Tibial artery (tissue), 4 donors: ENCODE measurements around the gene POU2F2.

ENCODE experiments used
- DNase-seq, 2 donors: peaks; one replicate each; pipeline ENCODE4 v3.0.0-alpha.2; 2019
- H3K27ac ChIP-seq, 2 donors: fragments of 200-600 bp; sonication (generic) in 1 of 2; 1 replicate in 1 of 2; 2 replicates in 1 of 2; pipeline ENCODE4 v1.5.1; 2018 to 2019; ENCODE audit warnings: mild to moderate bottlenecking in 1 of 2
- H3K27me3 ChIP-seq, 2 donors: fragments of 200-600 bp; sonication (generic) in 1 of 2; one replicate each; pipeline versions ENCODE4 v1.5.1 to v1.6.0; 2016 to 2019
- H3K36me3 ChIP-seq, 3 donors: fragments of 200-600 bp; sonication (generic) in 2 of 3; one replicate each; pipeline ENCODE4 v1.5.1; 2016 to 2019; ENCODE audit warnings: mild to moderate bottlenecking in 2 of 3
- H3K4me1 ChIP-seq, 4 donors: fragments of 200-600 bp; sonication (generic) in 2 of 4; 1 replicate in 3 of 4; 2 replicates in 1 of 4; pipeline ENCODE4 v1.5.1; 2016 to 2019
- H3K4me3 ChIP-seq, 2 donors: fragments of 200-600 bp; sonication (generic) in 1 of 2; 1 replicate in 1 of 2; 2 replicates in 1 of 2; pipeline ENCODE4 v1.5.1; 2018 to 2019; ENCODE audit warnings: mild to moderate bottlenecking in 2 of 2
- H3K9me3 ChIP-seq, 3 donors: fragments of 200-600 bp; sonication (generic) in 1 of 3; one replicate each; pipeline ENCODE4 v1.5.1; 2016 to 2019
- intact Hi-C: fragments of 100-400 bp; cut with DNase I; formaldehyde crosslinking; loops from one replicate; pipeline ENCODE4 v1.15.0; 2023; ENCODE audit warnings: low total_unique reads
- TF ChIP-seq, protein P1 (sequence below), 2 experiments: fragments of 200-600 bp in 1 of 2; fragments of 450-650 bp in 1 of 2; IDR thresholded peaks; one replicate each; pipeline ENCODE4 v1.5.1; 2017 to 2019; ENCODE audit warnings: antibody characterized with exemption in 2 of 2, mild to moderate bottlenecking in 1 of 2, moderate library complexity in 1 of 2

The POU2F2 gene

GRCh38 chr19:42132030-42132628 lies at the start of gene POU2F2:
TSS of gene POU2F2 (minus strand) at chr19:42132446. CDS start at chr19:42132411, 35 bp downstream.
- DNase-seq, result peak; percentile 56 to 70
- TF ChIP-seq, protein P1, sequence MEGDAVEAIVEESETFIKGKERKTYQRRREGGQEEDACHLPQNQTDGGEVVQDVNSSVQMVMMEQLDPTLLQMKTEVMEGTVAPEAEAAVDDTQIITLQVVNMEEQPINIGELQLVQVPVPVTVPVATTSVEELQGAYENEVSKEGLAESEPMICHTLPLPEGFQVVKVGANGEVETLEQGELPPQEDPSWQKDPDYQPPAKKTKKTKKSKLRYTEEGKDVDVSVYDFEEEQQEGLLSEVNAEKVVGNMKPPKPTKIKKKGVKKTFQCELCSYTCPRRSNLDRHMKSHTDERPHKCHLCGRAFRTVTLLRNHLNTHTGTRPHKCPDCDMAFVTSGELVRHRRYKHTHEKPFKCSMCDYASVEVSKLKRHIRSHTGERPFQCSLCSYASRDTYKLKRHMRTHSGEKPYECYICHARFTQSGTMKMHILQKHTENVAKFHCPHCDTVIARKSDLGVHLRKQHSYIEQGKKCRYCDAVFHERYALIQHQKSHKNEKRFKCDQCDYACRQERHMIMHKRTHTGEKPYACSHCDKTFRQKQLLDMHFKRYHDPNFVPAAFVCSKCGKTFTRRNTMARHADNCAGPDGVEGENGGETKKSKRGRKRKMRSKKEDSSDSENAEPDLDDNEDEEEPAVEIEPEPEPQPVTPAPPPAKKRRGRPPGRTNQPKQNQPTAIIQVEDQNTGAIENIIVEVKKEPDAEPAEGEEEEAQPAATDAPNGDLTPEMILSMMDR (IDR thresholded peaks at IDR 0.05), result no peak
- Histone ChIP-seq H3K27me3 (peaks cover 0 to 59% of the 10 kb centered on the region in 2 donors), H3K9me3 (no peaks in the 10 kb centered on the region), H3K4me1 (peaks cover 0 to 14% (median 12%) of the 10 kb centered on the region in 4 donors), H3K4me3 (peak within 1 kb of the TSS; percentile 16 to 32), H3K27ac (no peak within 1 kb of the TSS), H3K36me3 (no peaks in the 10 kb centered on the region)
- intact Hi-C loops, result loop anchor here (5.0 to 10.0 kb wide), 3 partner anchors 50 to 193 kb away; partner anchors contain the start of gene MEGF8

DNA sequence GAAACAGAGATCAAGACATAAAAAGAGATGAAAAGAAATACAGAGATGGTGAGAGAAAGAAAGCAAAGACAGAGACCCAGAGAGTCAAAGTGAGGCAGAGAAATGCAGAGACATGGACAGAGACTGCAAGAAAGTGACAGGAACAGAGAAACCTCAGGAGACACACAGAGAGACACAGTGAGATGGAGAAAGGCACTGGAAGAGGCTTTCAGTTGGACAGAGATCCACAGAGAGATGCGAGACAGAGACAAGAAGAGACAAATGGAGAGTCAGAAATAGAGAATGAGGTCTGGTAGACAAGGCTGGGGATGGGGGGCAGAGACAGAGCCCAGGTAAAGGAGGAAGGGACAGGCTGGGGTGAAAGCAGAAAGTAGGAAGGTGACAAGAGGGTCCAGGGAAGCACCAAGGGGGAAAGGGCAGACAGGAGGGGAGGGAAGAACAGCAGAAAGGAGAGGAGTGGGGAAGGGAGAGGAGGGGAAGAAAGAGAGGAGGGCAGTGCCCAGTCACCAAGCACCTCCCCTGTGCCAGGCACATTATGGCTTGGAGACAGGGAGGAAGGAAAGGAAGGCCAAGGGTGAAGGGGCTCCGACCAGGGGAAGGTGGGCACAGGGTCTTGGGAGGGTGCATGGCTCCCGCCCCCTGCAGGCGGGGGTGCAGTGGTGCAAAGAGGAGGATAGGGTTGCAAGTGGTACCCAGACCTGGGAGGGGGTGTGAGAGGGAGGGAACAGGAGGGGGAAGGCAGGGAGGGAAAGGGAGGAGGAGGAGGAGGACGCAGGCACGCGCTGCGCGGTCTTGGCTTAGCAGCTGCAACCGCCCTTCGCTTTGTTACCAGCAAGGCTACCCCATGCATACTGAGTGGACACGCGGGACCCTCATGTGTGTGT lies 46.8 kb upstream of the POU2F2 start:
- TF ChIP-seq, protein P1 (IDR thresholded peaks at IDR 0.05), result no peak
- no peak overlapping the region for H3K4me3 ChIP-seq
- no peaks in the 10 kb centered on the region for H3K9me3 ChIP-seq
- H3K27me3 ChIP-seq, result peaks cover 0 to 60% of the 10 kb centered on the region in 2 donors
- intact Hi-C loops, result no loop called here
- H3K36me3 ChIP-seq, result no peaks in the 10 kb centered on the region
- H3K4me1 ChIP-seq, result peaks cover 0 to 18% (median 11%) of the 10 kb centered on the region in 4 donors
- H3K27ac ChIP-seq, result no peak overlapping the region
- DNase-seq, result no peak

GRCh38 chr19:42177686-42178019 lies 45.4 kb upstream of the POU2F2 start:
- H3K27me3 ChIP-seq, result peaks cover 0 to 68% of the 10 kb centered on the region in 2 donors
- no peak overlapping the region for H3K27ac ChIP-seq
- H3K9me3 ChIP-seq, result no peaks in the 10 kb centered on the region
- no peaks in the 10 kb centered on the region for H3K36me3 ChIP-seq
- no peak overlapping the region for H3K4me3 ChIP-seq
- DNase-seq, result no peak
- TF ChIP-seq, protein P1 (IDR thresholded peaks at IDR 0.05), result no peak
- intact Hi-C loops, result no loop called here
- peaks cover 0 to 18% (median 11%) of the 10 kb centered on the region in 4 donors for H3K4me1 ChIP-seq

- H3K4me3 ChIP-seq, result peak overlapping the region; percentile 47 to 61
- TF ChIP-seq, protein P1 (IDR thresholded peaks at IDR 0.05), result peak in 1 of 2 experiments; percentile 33
Measured at GRCh38 chr19:42176990-42177685, 44.9 kb upstream of the POU2F2 start.

GRCh38 chr19:42176649-42176989 lies 44.4 kb upstream of the POU2F2 start:
- H3K27ac ChIP-seq, result no peak overlapping the region
- intact Hi-C loops, result no loop called here
- H3K4me1 ChIP-seq, result peaks cover 0 to 18% (median 11%) of the 10 kb centered on the region in 4 donors
- TF ChIP-seq, protein P1 (IDR thresholded peaks at IDR 0.05), result no peak
- peak overlapping the region; percentile 47 to 61 for H3K4me3 ChIP-seq
- no peaks in the 10 kb centered on the region for H3K36me3 ChIP-seq
- H3K27me3 ChIP-seq, result peaks cover 0 to 70% of the 10 kb centered on the region in 2 donors
- no peaks in the 10 kb centered on the region for H3K9me3 ChIP-seq
- no peak for DNase-seq

More at GRCh38 chr19:42176990-42177685, 44.9 kb upstream of the POU2F2 start:
- Histone ChIP-seq H3K9me3 (no peaks in the 10 kb centered on the region), H3K27me3 (peaks cover 0 to 68% of the 10 kb centered on the region in 2 donors), H3K27ac (no peak overlapping the region), H3K4me1 (peaks cover 0 to 18% (median 11%) of the 10 kb centered on the region in 4 donors), H3K36me3 (no peaks in the 10 kb centered on the region)
- intact Hi-C loops, result no loop called here
- peak; percentile 63 to 75 for DNase-seq
